Globus pallidus (tissue), 1 donor: ENCODE results near the gene COL6A1.
"Not testable (repeated sequence)": the region's sequence is repeated elsewhere in the genome, so short reads cannot be mapped to it uniquely, and the experiment has no call there.

Experiments used
- DNase-seq: peaks from one replicate; pipeline ENCODE4 v3.0.0-alpha.2; 2015; ENCODE audit warnings: low spot score

COL6A1 gene

GRCh38 chr21:45995686-45996179 is 14.2 kb downstream of the COL6A1 start:
- DNase-seq = no peak

DNA sequence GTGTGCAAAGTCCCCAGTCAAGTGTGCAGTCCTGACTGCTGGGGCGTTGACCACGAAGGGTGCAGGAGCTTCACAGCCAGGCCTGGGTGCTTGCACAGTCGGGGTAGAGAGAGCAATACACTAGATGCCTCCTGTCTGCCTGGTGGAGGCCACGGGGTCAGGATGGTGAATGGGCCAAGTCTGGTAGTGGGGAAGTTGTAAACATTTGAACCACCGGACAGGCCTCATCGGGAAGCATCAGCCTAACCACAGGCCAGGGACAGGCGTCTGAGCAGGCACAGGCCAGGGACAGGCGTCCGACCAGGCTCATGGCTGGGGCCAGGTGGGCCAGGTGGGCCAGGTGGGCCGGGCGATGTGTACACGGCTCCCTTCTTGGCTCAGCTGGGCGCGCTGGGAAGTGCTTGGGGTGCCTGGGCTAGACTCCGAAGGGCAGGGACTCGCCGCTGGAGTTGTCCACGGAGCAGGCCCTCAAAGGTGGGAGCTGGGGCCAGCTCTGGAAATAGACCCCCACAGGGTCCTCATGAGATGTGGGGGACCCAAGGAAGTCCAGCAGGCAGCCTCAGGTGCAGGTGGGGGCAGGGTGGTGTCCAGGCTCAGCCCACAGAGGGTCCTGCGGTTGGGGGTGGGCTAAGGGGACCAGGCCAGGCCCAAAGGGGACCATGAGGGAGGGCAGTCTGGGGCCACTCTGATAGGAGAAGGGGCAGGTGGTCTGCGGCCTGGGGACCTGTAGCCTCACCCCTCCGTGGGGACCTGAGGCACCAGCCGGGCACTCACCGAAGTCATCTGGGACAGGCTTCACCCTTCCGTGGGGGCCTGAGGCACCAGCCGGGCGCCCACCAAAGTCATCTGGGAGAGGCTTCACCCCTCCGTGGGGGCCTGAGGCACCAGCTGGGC is 15.0 kb downstream of the COL6A1 start:
- no peak for DNase-seq

DNA sequence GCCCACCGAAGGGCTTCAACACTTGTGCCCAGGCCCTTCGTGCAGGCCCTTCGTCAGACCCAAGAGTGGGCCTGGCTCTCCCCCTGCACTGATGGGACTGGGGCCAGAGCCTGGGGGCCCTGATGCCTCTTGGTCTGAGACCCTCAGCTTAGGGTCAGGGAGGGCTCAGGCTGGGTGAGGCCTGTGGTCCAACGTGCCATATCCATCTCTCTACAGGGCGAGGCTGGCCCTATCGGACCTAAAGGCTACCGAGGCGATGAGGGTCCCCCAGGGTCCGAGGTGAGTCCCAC is 15.6 kb downstream of the COL6A1 start:
- no peak for DNase-seq

DNA sequence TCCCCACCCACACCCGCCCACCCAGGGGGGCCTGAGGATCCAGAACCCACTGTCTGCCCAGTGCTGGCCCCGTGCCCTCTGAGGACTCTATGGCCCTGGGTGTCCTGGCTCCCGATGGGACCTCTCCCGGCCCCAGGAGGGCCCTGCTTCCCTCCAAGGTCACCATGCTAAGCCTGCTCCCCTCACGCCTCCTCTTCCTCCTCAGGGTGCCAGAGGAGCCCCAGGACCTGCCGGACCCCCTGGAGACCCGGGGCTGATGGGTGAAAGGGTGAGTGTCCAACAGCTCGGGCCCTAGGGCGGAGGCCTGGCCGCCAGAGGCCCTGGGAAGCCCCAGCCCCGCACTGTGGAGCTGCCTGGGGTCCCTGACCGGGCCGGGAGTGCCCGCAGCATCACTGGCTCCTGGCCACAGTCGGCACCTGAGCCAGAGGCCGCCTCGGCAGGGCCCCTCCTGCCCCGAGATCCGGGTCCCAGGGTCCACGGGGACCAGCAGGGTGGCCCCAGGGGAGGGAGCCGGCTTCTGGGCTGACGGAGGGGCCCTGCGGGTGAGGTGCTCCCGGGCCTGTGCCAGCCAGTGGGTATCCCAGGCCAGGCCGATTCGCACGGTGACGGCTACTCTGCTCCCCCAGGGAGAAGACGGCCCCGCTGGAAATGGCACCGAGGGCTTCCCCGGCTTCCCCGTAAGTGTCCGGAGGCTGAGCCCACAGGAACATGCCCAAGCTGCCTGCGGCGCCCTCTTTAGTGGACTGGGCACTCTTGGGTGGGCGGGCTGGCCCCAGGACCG is 16.1 kb downstream of the COL6A1 start:
- no peak for DNase-seq

DNA sequence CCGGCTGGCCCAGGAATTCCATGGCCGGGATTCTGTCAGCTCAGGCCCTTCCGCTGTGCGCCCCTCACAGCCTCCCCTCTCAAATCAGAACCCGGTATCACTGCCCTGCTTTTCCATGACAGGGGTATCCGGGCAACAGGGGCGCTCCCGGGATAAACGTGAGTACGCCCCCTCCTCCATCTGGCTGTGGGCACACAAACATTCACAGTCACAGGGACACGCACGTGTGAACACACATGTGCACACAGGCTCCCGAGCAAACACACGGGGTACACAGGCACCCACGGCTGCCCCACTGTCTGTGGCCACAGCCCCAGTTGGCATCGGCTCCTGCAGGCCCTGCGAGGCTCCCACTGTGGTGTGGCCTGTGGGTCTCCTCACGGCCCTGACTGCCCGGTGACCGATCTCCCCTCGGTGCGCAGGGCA is 16.7 kb downstream of the COL6A1 start:
- DNase-seq = no peak

DNA sequence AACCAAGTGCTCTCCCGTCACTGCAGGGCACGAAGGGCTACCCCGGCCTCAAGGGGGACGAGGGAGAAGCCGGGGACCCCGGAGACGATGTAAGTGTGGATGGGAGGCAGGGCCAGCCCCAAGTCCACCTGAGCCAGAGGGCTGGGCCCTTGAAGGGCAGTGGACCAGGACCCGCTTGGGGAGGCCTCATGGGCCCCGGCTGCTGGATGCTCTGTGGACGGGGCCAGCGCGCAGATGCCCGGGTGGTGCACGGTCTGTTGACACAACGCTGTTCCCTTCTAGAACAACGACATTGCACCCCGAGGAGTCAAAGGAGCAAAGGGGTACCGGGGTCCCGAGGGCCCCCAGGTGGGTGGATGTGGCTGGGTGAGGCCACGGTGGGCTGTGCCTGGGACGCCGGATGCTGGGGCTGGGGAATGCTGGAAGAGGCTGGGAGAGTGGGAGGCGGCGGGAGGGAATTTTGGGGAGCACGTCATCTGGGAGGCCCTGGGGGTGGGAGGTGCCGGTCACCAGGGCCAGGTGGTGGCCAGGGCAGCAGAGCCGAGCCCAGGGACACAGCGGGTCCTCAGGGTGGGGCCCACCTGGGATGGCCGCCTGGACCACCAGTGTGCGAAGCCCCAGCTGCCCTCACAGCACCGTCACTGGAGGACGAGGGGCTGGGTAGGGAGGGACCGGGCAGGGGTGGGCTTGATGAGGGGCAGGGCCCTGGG is 17.5 kb downstream of the COL6A1 start:
- no peak for DNase-seq

DNA sequence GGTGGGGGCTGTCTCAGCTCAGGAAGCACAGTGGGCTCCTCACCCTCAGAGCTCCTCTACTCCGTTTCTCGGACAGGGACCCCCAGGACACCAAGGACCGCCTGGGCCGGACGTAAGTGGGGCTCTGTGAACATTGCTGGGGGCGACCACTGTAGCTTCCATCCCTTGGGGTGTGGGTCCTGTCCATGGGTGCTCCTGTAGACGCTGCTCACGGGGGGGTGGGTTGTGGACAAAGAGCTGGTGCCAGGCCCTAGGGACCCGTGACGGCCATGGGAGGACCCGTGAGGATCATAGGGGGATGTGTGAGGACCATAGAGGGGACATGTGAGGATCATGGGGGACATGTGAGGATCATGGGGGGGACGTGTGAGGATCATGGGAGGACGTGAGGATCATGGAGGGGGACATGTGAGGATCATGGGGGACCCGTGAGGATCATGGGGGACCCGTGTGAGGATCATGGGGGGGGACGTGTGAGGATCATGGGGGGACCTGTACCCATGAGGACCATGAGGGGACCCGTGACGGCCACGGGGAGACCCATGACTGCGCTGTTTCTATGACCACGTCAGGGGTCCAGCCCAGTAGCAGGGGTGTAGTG is 18.1 kb downstream of the COL6A1 start:
- DNase-seq = no peak

- DNase-seq = no peak
Observed at GRCh38 chr21:46000182-46000730, 18.7 kb downstream of the COL6A1 start.

DNA sequence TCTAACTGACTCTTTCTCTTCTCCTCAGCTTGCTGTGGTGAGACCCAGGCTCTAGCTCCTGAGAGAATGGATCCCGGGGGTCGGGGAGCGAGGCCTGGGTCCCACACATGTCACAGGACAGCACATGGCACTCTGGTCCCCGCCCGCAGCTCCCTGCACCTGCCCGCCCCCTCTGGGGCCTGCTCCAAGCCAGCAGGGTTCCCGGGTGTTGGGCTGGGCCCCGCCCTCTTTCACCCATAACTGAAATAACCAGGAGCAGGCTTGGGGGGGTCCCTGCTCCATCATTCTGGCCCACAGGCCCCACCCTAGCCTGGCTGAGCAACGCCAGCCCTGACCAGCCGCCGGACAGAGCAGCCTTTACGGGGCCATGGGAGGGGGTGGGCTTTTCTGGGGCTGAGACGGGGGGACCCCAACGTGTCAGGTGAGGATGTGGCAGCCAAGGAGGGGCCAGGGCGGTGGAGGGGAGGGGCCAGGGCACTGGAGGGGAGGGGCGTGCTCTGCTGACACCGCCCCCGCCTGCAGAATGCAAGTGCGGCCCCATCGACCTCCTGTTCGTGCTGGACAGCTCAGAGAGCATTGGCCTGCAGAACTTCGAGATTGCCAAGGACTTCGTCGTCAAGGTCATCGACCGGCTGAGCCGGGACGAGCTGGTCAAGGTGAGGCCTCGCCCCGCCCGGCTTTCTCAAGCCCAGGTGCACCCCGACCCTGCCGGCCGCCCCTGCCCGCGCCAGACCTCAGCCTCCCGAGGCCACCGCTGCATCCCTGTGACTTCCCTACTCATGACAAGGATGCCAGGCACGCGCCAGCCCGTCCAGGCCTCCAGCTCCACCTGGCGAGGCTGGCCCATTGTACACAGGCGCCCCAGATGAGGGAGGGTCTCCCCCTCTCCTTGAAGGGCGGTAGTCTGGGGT is 19.4 kb downstream of the COL6A1 start:
- no peak for DNase-seq

DNA sequence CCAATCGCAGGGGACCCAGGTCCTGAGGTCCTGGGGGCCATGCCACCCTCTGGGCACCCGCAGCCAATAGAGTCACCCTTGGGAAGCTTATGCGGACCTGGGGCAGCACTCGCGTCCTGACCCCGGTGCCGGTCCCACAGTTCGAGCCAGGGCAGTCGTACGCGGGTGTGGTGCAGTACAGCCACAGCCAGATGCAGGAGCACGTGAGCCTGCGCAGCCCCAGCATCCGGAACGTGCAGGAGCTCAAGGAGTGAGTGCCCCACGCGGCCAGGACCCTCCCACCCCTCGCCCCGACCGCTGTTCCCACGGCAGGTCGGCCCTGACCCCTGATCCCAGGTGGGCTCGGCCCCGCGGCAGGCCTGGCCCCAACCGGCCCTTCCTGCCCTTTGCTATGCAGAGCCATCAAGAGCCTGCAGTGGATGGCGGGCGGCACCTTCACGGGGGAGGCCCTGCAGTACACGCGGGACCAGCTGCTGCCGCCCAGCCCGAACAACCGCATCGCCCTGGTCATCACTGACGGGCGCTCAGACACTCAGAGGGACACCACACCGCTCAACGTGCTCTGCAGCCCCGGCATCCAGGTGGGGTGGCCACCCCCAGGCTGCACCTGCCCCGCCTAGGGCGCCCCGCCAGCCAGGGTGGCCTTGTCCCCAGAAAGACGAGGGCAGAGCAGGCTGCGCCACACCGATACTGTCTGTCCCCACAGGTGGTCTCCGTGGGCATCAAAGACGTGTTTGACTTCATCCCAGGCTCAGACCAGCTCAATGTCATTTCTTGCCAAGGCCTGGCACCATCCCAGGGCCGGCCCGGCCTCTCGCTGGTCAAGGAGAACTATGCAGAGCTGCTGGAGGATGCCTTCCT is 20.5 kb downstream of the COL6A1 start:
- DNase-seq = no peak

DNA sequence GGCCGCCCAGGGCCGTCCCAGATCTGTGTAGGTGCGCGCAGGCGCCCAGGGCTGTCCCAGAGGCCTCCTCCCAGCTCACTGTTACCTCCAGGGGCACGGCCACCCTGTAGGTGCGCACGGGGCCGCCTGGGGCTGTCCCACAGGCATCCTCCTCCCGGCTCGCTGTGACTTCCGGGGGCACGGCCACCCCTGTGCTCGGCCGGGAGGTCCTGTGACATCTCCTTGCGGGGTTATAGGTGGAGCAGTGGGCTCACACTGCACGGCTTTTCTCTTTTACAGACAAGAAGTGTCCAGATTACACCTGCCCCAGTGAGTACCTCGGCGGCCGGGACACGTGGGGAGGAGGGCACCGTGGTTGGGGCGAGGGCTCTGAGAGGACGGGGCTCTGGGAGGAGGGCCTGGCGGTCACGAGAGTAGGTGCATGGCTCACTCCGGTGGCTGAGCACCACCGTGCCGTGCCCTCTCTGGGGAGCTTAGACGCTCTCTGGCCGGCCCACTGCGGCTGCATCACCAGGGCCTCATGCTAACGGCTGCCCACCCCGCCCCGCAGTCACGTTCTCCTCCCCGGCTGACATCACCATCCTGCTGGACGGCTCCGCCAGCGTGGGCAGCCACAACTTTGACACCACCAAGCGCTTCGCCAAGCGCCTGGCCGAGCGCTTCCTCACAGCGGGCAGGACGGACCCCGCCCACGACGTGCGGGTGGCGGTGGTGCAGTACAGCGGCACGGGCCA is 21.4 kb downstream of the COL6A1 start:
- no peak for DNase-seq

- DNase-seq = no peak
Observed at GRCh38 chr21:46003575-46004007, 22.0 kb downstream of the COL6A1 start.

DNA sequence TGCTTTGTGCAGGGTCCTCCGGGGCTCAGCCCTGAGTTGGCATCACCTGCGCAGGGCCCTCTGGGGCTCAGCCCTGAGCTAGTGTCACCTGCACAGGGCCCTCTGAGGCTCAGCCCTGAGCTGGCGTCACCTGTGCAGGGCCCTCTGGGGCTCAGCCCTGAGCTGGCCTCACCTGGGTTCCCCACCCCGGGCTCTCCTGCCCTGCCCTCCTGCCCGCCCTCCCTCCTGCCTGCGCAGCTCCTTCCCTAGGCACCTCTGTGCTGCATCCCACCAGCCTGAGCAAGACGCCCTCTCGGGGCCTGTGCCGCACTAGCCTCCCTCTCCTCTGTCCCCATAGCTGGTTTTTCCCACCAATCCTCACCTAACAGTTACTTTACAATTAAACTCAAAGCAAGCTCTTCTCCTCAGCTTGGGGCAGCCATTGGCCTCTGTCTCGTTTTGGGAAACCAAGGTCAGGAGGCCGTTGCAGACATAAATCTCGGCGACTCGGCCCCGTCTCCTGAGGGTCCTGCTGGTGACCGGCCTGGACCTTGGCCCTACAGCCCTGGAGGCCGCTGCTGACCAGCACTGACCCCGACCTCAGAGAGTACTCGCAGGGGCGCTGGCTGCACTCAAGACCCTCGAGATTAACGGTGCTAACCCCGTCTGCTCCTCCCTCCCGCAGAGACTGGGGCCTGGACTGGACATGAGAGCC is 22.7 kb downstream of the COL6A1 start:
- DNase-seq = no peak

DNA sequence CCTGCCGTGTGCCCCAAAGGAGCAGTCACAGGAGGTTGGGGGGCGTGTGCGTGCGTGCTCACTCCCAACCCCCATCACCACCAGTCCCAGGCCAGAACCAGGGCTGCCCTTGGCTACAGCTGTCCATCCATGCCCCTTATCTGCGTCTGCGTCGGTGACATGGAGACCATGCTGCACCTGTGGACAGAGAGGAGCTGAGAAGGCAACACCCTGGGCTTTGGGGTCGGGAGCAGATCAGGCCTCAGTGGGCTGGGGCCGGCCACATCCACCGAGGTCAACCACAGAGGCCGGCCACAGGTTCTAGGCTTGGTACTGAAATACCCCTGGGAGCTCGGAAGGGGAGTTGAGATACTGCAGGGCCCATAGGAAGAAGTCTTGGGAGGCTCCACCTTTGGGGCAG is 23.5 kb downstream of the COL6A1 start:
- DNase-seq = no peak

DNA sequence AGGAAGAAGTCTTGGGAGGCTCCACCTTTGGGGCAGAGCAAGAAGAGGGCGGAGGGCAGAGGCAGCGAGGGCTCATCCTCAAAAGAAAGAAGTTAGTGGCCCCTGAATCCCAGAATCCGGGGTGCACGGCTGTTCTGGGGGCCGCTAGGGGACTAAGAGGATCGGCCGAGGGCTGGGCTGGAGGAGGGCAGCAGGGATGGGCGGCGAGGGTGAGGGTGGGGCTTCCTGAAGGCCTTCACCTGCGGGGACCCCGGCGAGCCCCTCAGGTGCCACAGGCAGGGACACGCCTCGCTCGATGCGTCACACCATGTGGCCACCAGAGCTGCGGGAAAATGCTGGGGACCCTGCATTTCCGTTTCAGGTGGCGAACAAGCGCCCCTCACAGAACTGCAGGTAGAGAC is 23.9 kb downstream of the COL6A1 start:
- no peak for DNase-seq

DNA sequence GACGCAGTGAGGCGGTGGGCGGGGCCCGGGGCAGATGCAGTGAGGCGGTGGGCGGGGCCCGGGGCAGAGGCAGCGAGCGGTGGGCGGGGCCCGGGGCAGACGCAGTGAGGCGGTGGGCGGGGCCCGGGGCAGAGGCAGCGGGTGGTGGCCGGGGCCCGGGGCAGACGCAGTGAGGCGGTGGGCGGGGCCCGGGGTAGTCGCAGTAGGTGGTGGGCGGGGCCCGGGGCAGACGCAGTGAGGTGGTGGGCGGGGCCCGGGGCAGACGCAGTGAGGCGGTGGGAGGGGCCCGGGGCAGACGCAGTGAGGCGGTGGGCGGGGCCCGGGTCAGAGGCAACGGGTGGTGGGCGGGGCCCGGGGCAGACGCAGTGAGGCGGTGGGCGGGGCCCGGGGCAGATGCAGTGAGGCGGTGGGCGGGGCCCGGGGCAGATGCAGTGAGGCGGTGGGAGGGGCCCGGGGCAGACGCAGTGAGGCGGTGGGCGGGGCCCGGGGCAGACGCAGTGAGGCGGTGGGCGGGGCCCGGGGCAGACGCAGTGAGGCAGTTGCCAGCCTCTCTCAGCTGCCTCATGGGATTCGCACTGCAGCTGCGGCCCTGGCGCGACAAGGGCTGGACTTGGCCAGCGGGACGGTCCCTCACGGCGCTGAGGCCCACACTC is 24.4 kb downstream of the COL6A1 start:
- DNase-seq = not testable (repeated sequence)

GRCh38 chr21:46006547-46007491 is 25.2 kb downstream of the COL6A1 start:
- no peak for DNase-seq
